T47D (cell line): ENCODE data around the gene HNRNPL.
"Not testable (repeated sequence)": the region's sequence is repeated elsewhere in the genome, so short reads cannot be mapped to it uniquely, and the experiment has no call there.

Source experiments
- DNase-seq, 2 experiments: peaks; one replicate each; pipeline versions ENCODE4 v3.0.0 to v3.0.0-alpha.2; 2011 to 2012; ENCODE audit warnings: low read depth in 1 of 2, low spot score in 1 of 2
- JUND ChIP-seq: IDR thresholded peaks from 2 replicates; pipeline ENCODE4 v1.6.1; 2012; ENCODE audit warnings: low read depth
- in situ Hi-C: cut with HindIII; loops from 2 replicates; pipeline ENCODE4 v1.10.0; 2016; ENCODE audit warnings: low sequenced_read_pairs, low pct_unique_long_range_greater_than_20kb

HNRNPL gene

DNA sequence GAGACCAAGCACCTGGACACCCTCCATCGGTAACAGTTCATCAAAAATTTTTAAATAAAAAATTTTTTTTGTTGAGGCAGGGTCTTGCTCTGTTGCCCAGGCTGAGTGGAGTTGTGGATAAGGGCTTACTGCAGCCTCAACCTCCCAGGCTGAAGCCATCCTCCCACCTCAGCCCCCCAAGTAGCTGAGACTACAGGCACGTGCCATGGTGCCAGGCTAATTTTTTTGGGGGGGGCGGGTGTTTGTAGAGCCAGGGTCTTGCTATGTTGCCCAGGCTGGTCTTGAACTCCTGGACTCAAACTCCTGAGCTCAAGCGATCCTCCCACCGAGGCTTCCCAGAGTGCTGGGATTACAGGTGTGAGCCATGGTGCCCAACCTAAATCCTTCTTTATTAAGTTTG is 56.1 kb downstream of the HNRNPL start:
- in situ Hi-C loops, result no loop called here
- TF ChIP-seq JUND, result no peak

DNA sequence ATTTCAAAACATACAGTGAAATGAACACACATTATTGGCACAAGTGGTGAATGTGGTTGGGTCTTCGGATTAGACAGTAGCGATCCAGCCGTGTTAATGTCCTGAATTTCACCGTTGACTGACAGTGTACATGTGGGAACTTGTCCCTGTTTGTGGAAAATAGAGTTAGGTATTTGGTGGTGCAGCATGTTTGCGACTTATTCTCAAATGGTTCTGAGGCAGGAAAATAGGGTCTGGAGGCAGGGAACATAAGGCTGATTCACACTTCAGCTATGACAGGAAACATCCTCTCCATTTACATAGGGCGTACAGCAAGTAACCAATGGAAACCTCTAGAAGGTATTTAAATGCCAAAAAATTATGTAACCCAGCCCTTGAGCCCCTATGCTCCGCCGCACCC is 56.6 kb downstream of the HNRNPL start:
- TF ChIP-seq JUND, result no peak

More for the DNA sequence above, 56.1 kb downstream of the HNRNPL start:
- DNase-seq, result no peak

DNA sequence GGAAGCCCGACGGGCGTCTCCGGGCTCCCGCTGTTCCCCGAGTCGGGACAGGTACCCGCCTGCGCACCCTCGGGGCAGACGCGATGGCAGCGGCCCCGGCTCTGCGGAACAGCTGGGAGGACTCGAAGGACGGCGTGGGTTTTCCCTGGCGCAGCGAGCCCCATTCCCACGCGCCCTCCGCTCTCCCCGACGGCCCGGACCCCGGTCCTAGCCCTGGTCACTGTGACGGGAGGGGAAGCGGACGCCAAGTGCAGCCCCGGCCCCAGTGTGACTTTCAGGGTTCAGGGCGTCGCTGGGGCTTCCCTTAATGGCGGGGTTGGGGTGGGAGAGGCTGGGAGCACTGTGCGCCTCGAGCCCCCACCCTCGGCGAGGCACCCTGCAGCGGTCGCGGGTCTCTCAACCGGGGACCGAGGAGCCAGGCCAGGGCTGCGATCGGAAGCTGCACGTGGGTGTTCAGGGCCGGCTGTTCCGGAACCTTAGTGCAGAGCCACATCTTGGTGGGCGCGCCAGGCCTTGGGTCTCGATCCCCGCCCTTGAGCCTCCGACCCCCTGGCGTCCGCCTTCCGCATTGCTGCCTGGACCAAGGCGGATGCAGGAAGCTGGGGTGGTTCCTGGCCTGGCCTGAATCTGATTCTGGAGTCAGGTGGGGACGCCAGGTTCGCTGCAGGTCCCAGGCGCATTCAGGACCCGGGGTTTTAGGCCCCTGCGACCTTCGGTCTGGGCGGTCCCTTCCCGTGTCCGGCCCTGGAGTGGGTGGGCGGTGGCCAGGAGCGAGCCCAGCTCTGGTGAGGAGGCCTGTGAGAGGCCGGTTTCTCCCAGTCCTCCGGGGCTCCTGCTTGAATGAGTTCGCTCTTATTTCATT is 57.3 kb downstream of the HNRNPL start:
- in situ Hi-C loops, result no loop called here

More for the DNA sequence above, 56.6 kb downstream of the HNRNPL start:
- in situ Hi-C loops, result no loop called here
- DNase-seq, result no peak

DNA sequence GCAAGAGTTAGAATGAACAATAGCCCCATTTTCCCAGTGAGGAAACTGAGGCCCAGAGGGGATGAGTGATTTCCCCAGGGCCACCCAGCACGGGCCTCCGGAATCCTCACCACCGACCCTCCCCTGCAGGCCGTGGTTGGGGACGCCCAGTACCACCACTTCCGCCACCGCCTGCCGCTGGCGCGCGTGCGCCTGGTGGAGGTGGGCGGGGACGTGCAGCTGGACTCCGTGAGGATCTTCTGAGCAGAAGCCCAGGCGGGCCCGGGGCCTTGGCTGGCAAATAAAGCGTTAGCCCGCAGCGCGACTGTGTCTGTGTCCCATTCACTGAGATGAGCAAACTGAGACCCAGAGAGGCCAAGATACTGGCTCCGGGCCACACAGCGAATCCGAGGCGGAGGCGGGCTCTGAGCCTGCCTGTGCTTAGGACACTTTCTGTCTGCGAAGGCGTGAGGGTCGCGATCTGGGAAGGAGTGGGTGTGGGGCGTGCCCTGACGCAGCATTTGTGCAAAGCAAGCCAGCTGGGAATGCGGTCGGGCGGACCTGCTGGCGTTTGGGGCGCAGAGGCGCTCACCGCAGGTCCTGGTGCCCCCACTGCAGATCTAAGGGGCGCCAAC is 58.2 kb downstream of the HNRNPL start:
- DNase-seq, in situ Hi-C loops: not testable (repeated sequence)

More for the DNA sequence above, 57.3 kb downstream of the HNRNPL start:
- no peak for DNase-seq
- no peak for TF ChIP-seq JUND

DNA sequence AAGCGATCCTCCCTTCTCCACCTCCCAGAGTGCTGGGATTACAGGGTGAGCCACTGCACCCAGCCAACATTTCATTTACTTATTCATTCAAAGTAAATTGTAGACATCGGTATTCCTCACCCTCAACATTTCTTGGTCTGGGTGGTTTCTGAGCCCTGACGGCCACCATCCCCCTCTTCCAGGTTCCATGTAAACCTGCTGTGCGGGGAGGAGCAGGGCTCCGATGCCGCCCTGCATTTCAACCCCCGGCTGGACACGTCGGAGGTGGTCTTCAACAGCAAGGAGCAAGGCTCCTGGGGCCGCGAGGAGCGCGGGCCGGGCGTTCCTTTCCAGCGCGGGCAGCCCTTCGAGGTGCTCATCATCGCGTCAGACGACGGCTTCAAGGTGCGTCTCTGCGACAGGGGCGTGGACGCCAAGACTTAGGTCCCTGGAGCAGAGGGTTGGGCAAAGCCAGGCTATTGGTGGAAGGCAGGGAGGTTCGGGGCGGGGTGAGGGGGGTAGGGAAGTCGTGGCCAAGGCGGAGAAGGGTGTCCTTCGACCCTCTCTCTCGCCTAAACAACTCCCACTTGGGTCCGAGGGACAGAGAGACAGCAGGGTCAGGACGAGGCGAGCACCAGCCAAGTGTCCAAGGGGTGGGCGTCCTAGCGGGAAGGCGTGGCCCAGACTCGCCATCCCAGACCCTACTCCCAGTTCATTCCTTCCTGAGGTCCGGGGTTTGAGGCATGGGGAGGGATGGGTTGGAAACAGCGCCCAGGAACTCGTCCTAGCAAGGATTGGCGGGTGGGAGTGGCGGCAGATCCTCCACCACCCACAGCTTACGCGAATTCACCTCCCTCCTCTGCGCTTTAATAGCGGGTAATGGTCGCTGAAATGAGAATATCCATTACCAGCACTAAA is 59.0 kb downstream of the HNRNPL start:
- in situ Hi-C loops, DNase-seq: not testable (repeated sequence)

DNA sequence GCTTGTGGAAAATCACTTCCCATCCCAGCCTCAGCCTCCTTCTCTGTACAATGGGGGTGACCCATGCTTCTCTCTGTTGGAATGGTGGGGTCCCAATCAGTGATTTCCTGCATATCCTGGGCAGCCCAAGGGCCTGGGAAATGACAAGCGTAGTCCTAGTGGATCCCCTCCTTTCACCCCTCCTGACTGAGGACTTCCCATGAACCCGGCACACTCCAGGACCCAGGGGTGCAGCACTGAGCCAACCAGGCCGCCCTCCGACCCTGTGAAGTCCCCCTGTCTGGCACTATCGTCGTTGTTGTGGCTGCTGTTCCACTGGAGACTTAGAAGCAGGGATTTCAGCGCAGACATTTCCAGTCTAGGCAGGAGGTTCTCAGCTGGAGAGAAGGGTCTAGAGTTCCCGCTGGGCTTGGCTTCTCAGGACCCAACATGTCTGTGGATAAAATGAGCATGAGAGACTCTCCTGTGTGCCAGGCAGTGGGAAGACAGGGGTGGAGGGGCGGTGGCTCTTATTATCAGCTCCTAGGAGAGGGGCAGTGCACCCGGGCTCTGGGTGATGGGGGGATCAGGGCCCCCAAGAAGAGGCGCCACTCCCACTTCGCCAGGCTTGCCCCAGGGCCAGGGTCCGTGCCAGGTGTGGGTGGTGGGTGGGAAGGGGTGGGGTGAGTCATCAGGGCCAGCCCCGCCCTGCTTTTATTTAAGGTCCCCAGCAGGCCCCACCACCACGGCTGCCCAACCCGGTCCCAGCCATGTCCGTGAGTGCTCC is 61.1 kb downstream of the HNRNPL start, which contains the start of gene LGALS7B:
LGALS7B (plus strand) TSS at position 723 of the 766 bp plus-strand sequence; CDS start at position 750, 27 bp downstream.
- TF ChIP-seq JUND, result no peak
- no peak for DNase-seq
- in situ Hi-C loops, result no loop called here

DNA sequence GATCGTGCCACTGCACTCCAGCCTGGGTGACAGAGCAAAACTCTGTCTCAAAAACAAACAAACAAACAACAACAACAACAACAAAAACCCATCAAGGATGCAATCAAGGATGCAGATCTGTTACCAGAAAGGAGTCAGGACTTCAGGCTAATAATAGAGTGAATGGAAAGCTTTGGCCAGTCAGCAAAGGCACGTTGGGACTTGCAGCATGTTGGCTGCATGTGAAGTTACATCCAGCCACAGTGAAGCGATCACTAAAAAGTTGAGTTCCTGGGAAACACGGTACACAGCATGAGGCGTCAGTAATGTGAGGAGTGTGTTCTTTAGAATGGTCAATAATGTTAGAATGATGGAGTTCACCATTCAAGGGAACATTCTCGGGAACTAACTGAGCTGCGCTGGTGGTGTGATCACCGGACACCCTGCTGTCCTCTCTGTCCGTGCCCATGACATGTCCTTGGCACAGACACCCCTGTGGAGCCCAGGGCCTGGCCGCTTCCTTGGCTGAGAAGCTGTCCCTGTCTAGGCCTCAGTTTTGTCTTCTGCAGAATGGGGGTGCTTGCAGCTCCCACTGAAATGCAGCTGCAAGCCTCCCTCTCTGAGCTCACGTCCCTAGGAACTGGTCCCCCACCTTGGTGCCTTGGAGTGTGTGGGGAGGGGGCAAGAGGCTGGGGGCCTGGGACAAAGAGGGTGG is 63.1 kb downstream of the HNRNPL start:
- in situ Hi-C loops, result no loop called here
- DNase-seq, result no peak
- no peak for TF ChIP-seq JUND
